Measurements from ENCODE around the gene GSN. TPM values are rescaled to one million over a fixed set of nuclear protein-coding genes. Genes with fewer than 3 reads are reported as not detected.
A peak's percentile ranks its signal among the peaks of the same experiment; 100 is the strongest.

The GSN gene
- total RNA-seq, 4 donors from 2014 or later: 2,362 to 3,466 (median 3,146) TPM

- WGBS, 2 donors (ENCODE audit: low coverage in 1 of 2): 52% methylated on average over 3 of the region's 19 CpGs; no CpG with 5 or more reads in 1 of the 2 donors
- peaks cover 0 to 100% of the 10 kb centered on the region in 2 donors for H3K36me3 ChIP-seq
Measured at GRCh38 chr9:121326130-121326838, 58.3 kb downstream of the GSN start.

DNA sequence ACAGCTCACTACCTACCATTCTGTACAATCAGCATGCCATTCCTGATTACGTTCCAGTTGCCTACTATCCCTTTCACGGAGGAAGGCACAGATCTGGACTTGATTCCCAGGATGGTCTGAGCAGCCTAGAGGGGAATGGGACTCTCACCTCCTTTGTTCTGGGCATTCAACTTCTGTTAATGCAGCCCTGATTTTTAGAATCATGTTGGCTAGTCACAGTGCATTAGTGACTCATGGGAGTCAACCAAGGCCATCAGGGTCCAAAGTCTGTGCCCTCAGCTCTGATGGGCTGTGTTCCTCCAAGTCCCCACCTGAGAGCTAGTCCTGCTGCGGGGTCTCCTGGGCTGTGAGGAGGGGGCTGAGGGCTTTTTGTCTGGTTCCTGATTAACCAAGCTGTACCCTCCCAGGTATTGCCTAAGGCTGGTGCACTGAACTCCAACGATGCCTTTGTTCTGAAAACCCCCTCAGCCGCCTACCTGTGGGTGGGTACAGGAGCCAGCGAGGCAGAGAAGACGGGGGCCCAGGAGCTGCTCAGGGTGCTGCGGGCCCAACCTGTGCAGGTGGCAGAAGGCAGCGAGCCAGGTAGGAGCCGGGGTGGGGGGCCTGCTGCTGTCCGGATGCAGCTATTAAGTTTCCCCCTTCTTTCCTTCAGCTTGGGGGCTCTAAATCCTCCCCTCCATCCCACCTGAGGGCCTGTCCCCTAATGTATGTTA is 59.1 kb downstream of the GSN start:
- 50% methylated on average over 1 of the region's 11 CpGs; no CpG with 5 or more reads in 1 of the 2 donors for WGBS, 2 donors (ENCODE audit: low coverage in 1 of 2)
- Histone ChIP-seq H3K27ac (peak overlapping the region; percentile 90 to 98 (median 94)), H3K27me3 (no peaks in the 10 kb centered on the region), H3K4me1 (peaks cover 7 to 98% (median 49%) of the 10 kb centered on the region in 3 donors), H3K36me3 (peaks cover 0 to 100% of the 10 kb centered on the region in 2 donors), H3K4me3 (no peak overlapping the region), H3K9me3 (no peaks in the 10 kb centered on the region)
- TF ChIP-seq POLR2AphosphoS5 (IDR thresholded peaks at IDR 0.05) (no peak), POLR2A (IDR thresholded peaks at IDR 0.05) (no peak), EP300 (IDR thresholded peaks at IDR 0.05) (no peak), CTCF (IDR thresholded peaks at IDR 0.05) (no peak)
- ATAC-seq: no peak

More at GRCh38 chr9:121326130-121326838, 58.3 kb downstream of the GSN start:
- H3K4me1 ChIP-seq: peaks cover 7 to 98% (median 53%) of the 10 kb centered on the region in 3 donors
- no peak overlapping the region for H3K4me3 ChIP-seq
- H3K9me3 ChIP-seq: no peaks in the 10 kb centered on the region
- TF ChIP-seq CTCF (IDR thresholded peaks at IDR 0.05) (no peak), POLR2AphosphoS5 (IDR thresholded peaks at IDR 0.05) (peak; percentile 81), EP300 (IDR thresholded peaks at IDR 0.05) (peak; percentile 95)
- peak overlapping the region; percentile 90 to 98 (median 94) for H3K27ac ChIP-seq
- peak; percentile 89 for ATAC-seq
- H3K27me3 ChIP-seq: no peaks in the 10 kb centered on the region

GRCh38 chr9:121328476-121328875 is 60.5 kb downstream of the GSN start:
- Histone ChIP-seq H3K36me3 (peaks cover 0 to 100% of the 10 kb centered on the region in 2 donors), H3K27ac (peak overlapping the region; percentile 0 to 96 (median 90)), H3K4me1 (peaks cover 7 to 96% (median 43%) of the 10 kb centered on the region in 3 donors), H3K27me3 (no peaks in the 10 kb centered on the region), H3K4me3 (no peak overlapping the region), H3K9me3 (no peaks in the 10 kb centered on the region)
- TF ChIP-seq POLR2AphosphoS5 (IDR thresholded peaks at IDR 0.05): no peak
- TF ChIP-seq POLR2A (IDR thresholded peaks at IDR 0.05): no peak
- TF ChIP-seq CTCF (IDR thresholded peaks at IDR 0.05): no peak
- no peak for TF ChIP-seq EP300 (IDR thresholded peaks at IDR 0.05)
- no peak for ATAC-seq
- WGBS, 2 donors (ENCODE audit: low coverage in 1 of 2): 76 to 88% methylated on average over 1 to 2 of the region's 8 CpGs

GRCh38 chr9:121328876-121329681 is 61.1 kb downstream of the GSN start:
- TF ChIP-seq CTCF (IDR thresholded peaks at IDR 0.05): no peak
- TF ChIP-seq POLR2AphosphoS5 (IDR thresholded peaks at IDR 0.05): peak; percentile 15
- Histone ChIP-seq H3K27me3 (no peaks in the 10 kb centered on the region), H3K36me3 (peaks cover 0 to 100% of the 10 kb centered on the region in 2 donors), H3K4me1 (peaks cover 7 to 96% (median 37%) of the 10 kb centered on the region in 3 donors), H3K9me3 (no peaks in the 10 kb centered on the region), H3K4me3 (no peak overlapping the region), H3K27ac (peak overlapping the region; percentile 5 to 96 (median 90))
- no peak for ATAC-seq
- WGBS, 2 donors (ENCODE audit: low coverage in 1 of 2): 82 to 83% methylated on average over 1 to 2 of the region's 16 CpGs

Measured in gastroesophageal sphincter (tissue), 4 donors.